ENCODE results near the gene TMPRSS11A. TPM values are rescaled to one million over a fixed set of nuclear protein-coding genes. Genes with fewer than 3 reads are reported as not detected.

The TMPRSS11A gene
- total RNA-seq, 1 donor = not detected

- Histone ChIP-seq H3K9me3 (ENCODE audit: low read depth, low read length) (no peaks in the 10 kb centered on the region), H3K79me2 (ENCODE audit: insufficient read depth, low read length) (no peaks in the 10 kb centered on the region), H3K4me1 (ENCODE audit: insufficient read depth, low read length) (no peaks in the 10 kb centered on the region), H4K20me1 (ENCODE audit: insufficient read depth, low read length) (no peaks in the 10 kb centered on the region), H3K4me2 (ENCODE audit: insufficient read depth, low read length) (no peak overlapping the region), H3K36me3 (ENCODE audit: insufficient read depth, low read length) (no peaks in the 10 kb centered on the region), H3K27ac (ENCODE audit: low read depth, low read length) (no peak overlapping the region), H3K27me3 (ENCODE audit: insufficient read depth, low read length) (no peaks in the 10 kb centered on the region), H3K4me3 (ENCODE audit: insufficient read depth, low read length) (no peak overlapping the region), H2AFZ (ENCODE audit: low read length) (no peak overlapping the region)
- DNase-seq (ENCODE audit: insufficient read length, low spot score, missing footprints) = no peak
- TF ChIP-seq CTCF (IDR thresholded peaks at IDR 0.05; ENCODE audit: extremely low read depth, low read depth, low read length) = no peak
Observed at GRCh38 chr4:67935888-67936287, 27.4 kb downstream of the TMPRSS11A start.

GRCh38 chr4:67934628-67935027 lies 28.7 kb downstream of the TMPRSS11A start:
- Histone ChIP-seq H3K36me3 (ENCODE audit: insufficient read depth, low read length) (no peaks in the 10 kb centered on the region), H4K20me1 (ENCODE audit: insufficient read depth, low read length) (no peaks in the 10 kb centered on the region), H3K4me3 (ENCODE audit: insufficient read depth, low read length) (no peak overlapping the region), H3K27me3 (ENCODE audit: insufficient read depth, low read length) (no peaks in the 10 kb centered on the region), H3K4me1 (ENCODE audit: insufficient read depth, low read length) (no peaks in the 10 kb centered on the region), H3K27ac (ENCODE audit: low read depth, low read length) (no peak overlapping the region), H3K9me3 (ENCODE audit: low read depth, low read length) (no peaks in the 10 kb centered on the region), H3K79me2 (ENCODE audit: insufficient read depth, low read length) (no peaks in the 10 kb centered on the region), H3K4me2 (ENCODE audit: insufficient read depth, low read length) (no peak overlapping the region), H2AFZ (ENCODE audit: low read length) (no peak overlapping the region)
- TF ChIP-seq CTCF (IDR thresholded peaks at IDR 0.05; ENCODE audit: extremely low read depth, low read depth, low read length) = no peak
- no peak for DNase-seq (ENCODE audit: insufficient read length, low spot score, missing footprints)

- Histone ChIP-seq H3K4me3 (ENCODE audit: insufficient read depth, low read length) (no peak overlapping the region), H2AFZ (ENCODE audit: low read length) (no peak overlapping the region), H3K27me3 (ENCODE audit: insufficient read depth, low read length) (no peaks in the 10 kb centered on the region), H3K36me3 (ENCODE audit: insufficient read depth, low read length) (no peaks in the 10 kb centered on the region), H3K27ac (ENCODE audit: low read depth, low read length) (no peak overlapping the region), H3K4me2 (ENCODE audit: insufficient read depth, low read length) (no peak overlapping the region), H3K9me3 (ENCODE audit: low read depth, low read length) (no peaks in the 10 kb centered on the region), H3K79me2 (ENCODE audit: insufficient read depth, low read length) (no peaks in the 10 kb centered on the region), H4K20me1 (ENCODE audit: insufficient read depth, low read length) (no peaks in the 10 kb centered on the region), H3K4me1 (ENCODE audit: insufficient read depth, low read length) (no peaks in the 10 kb centered on the region)
- DNase-seq (ENCODE audit: insufficient read length, low spot score, missing footprints) = no peak
- TF ChIP-seq CTCF (IDR thresholded peaks at IDR 0.05; ENCODE audit: extremely low read depth, low read depth, low read length) = no peak
Observed at GRCh38 chr4:67933755-67934154, 29.5 kb downstream of the TMPRSS11A start.

GRCh38 chr4:67933038-67933437 lies 30.3 kb downstream of the TMPRSS11A start:
- no peak for TF ChIP-seq CTCF (IDR thresholded peaks at IDR 0.05; ENCODE audit: extremely low read depth, low read depth, low read length)

More at GRCh38 chr4:67933038-67933437, 30.3 kb downstream of the TMPRSS11A start:
- no peak overlapping the region for H3K27ac ChIP-seq (ENCODE audit: low read depth, low read length)
- no peak overlapping the region for H2AFZ ChIP-seq (ENCODE audit: low read length)
- H3K4me2 ChIP-seq (ENCODE audit: insufficient read depth, low read length) = no peak overlapping the region
- H3K27me3 ChIP-seq (ENCODE audit: insufficient read depth, low read length) = no peaks in the 10 kb centered on the region
- no peaks in the 10 kb centered on the region for H3K36me3 ChIP-seq (ENCODE audit: insufficient read depth, low read length)
- no peaks in the 10 kb centered on the region for H3K9me3 ChIP-seq (ENCODE audit: low read depth, low read length)
- DNase-seq (ENCODE audit: insufficient read length, low spot score, missing footprints) = no peak
- H3K79me2 ChIP-seq (ENCODE audit: insufficient read depth, low read length) = no peaks in the 10 kb centered on the region
- no peak overlapping the region for H3K4me3 ChIP-seq (ENCODE audit: insufficient read depth, low read length)
- H4K20me1 ChIP-seq (ENCODE audit: insufficient read depth, low read length) = no peaks in the 10 kb centered on the region
- H3K4me1 ChIP-seq (ENCODE audit: insufficient read depth, low read length) = no peaks in the 10 kb centered on the region
